ENCODE data around the gene PEAK1. TPM values are rescaled to one million over a fixed set of nuclear protein-coding genes. Genes with fewer than 3 reads are reported as not detected.

PEAK1 gene
- total RNA-seq, 2 donors from 2014 or later = 25.4 to 38.4 TPM

GRCh38 chr15:77346245-77347036 lies 73.5 kb downstream of the PEAK1 start:
- H3K27me3 Mint-ChIP-seq (ENCODE audit: insufficient read depth) = no peaks in the 10 kb centered on the region
- peaks cover 21% of the 10 kb centered on the region for H3K4me1 Mint-ChIP-seq
- Histone ChIP-seq H3K27me3 (ENCODE audit: control insufficient read depth, insufficient read depth, low read length, poor library complexity, severe bottlenecking) (no peaks in the 10 kb centered on the region), H3K27ac (ENCODE audit: low read depth, low read length) (no peak overlapping the region), H3K9me3 (ENCODE audit: control insufficient read depth, low read length) (peaks cover 3% of the 10 kb centered on the region), H3K4me3 (ENCODE audit: low read length) (no peak overlapping the region), H3K36me3 (ENCODE audit: control insufficient read depth, insufficient read depth, low read length) (no peaks in the 10 kb centered on the region), H3K9ac (ENCODE audit: extremely low read depth, low read length, poor library complexity, severe bottlenecking) (no peak overlapping the region), H3K4me1 (ENCODE audit: control insufficient read depth, insufficient read depth, low read length) (peaks cover 3% of the 10 kb centered on the region)
- WGBS, 2 experiments (ENCODE audit: insufficient coverage in 1 of 2, insufficient read length in 1 of 2) = 88 to 100% methylated on average over 3 to 4 of the region's 4 CpGs
- peaks cover 10% of the 10 kb centered on the region for H3K9me3 Mint-ChIP-seq
- no peak for TF ChIP-seq CTCF (conservative IDR thresholded peaks at IDR 0.05)
- H3K4me3 Mint-ChIP-seq = no peak overlapping the region
- no peak overlapping the region for H3K27ac Mint-ChIP-seq
- H3K36me3 Mint-ChIP-seq (ENCODE audit: low read depth) = peaks cover 13% of the 10 kb centered on the region
- no peak for DNase-seq

- Histone ChIP-seq H3K9ac (ENCODE audit: extremely low read depth, low read length, poor library complexity, severe bottlenecking) (no peak overlapping the region), H3K36me3 (ENCODE audit: control insufficient read depth, insufficient read depth, low read length) (no peaks in the 10 kb centered on the region), H3K27me3 (ENCODE audit: control insufficient read depth, insufficient read depth, low read length, poor library complexity, severe bottlenecking) (no peaks in the 10 kb centered on the region), H3K4me1 (ENCODE audit: control insufficient read depth, insufficient read depth, low read length) (no peaks in the 10 kb centered on the region), H3K4me3 (ENCODE audit: low read length) (no peak overlapping the region), H3K27ac (ENCODE audit: low read depth, low read length) (no peak overlapping the region), H3K9me3 (ENCODE audit: control insufficient read depth, low read length) (peaks cover 9% of the 10 kb centered on the region)
- no peaks in the 10 kb centered on the region for H3K27me3 Mint-ChIP-seq (ENCODE audit: insufficient read depth)
- peaks cover 7% of the 10 kb centered on the region for H3K4me1 Mint-ChIP-seq
- H3K9me3 Mint-ChIP-seq = peaks cover 16% of the 10 kb centered on the region
- peaks cover 14% of the 10 kb centered on the region for H3K36me3 Mint-ChIP-seq (ENCODE audit: low read depth)
- WGBS, 2 experiments (ENCODE audit: insufficient coverage in 1 of 2, insufficient read length in 1 of 2) = 92 to 100% methylated on average over 1 to 3 of the region's 3 CpGs
- H3K4me3 Mint-ChIP-seq = no peak overlapping the region
- no peak overlapping the region for H3K27ac Mint-ChIP-seq
- no peak for TF ChIP-seq CTCF (conservative IDR thresholded peaks at IDR 0.05)
- DNase-seq = no peak
Measured at GRCh38 chr15:77342807-77343206, 77.1 kb downstream of the PEAK1 start.

- Mint-ChIP-seq H3K27ac (no peak overlapping the region), H3K4me1 (no peaks in the 10 kb centered on the region), H3K4me3 (no peak overlapping the region), H3K36me3 (ENCODE audit: low read depth) (peaks cover 14% of the 10 kb centered on the region), H3K9me3 (peaks cover 16% of the 10 kb centered on the region), H3K27me3 (ENCODE audit: insufficient read depth) (no peaks in the 10 kb centered on the region)
- Histone ChIP-seq H3K9ac (ENCODE audit: extremely low read depth, low read length, poor library complexity, severe bottlenecking) (no peak overlapping the region), H3K9me3 (ENCODE audit: control insufficient read depth, low read length) (peaks cover 9% of the 10 kb centered on the region), H3K4me3 (ENCODE audit: low read length) (no peak overlapping the region), H3K4me1 (ENCODE audit: control insufficient read depth, insufficient read depth, low read length) (no peaks in the 10 kb centered on the region), H3K27me3 (ENCODE audit: control insufficient read depth, insufficient read depth, low read length, poor library complexity, severe bottlenecking) (no peaks in the 10 kb centered on the region), H3K27ac (ENCODE audit: low read depth, low read length) (no peak overlapping the region), H3K36me3 (ENCODE audit: control insufficient read depth, insufficient read depth, low read length) (no peaks in the 10 kb centered on the region)
- no peak for TF ChIP-seq CTCF (conservative IDR thresholded peaks at IDR 0.05)
- no peak for DNase-seq
- 100% methylated on average over 2 of the region's 3 CpGs; no CpG with 5 or more reads in 1 of the 2 experiments for WGBS, 2 experiments (ENCODE audit: insufficient coverage in 1 of 2, insufficient read length in 1 of 2)
Measured at GRCh38 chr15:77340245-77340644, 79.7 kb downstream of the PEAK1 start.

Measured in endodermal cell (in vitro differentiated cells).